GM18861 (cell line): ENCODE results near the gene ELP1.

Experiments used
- ATAC-seq: cut with Tn5 transposase; IDR thresholded peaks from one replicate; pipeline ENCODE4 v1.9.1; 2021; ENCODE audit not compliant: unreplicated experiment

Gene ELP1

DNA sequence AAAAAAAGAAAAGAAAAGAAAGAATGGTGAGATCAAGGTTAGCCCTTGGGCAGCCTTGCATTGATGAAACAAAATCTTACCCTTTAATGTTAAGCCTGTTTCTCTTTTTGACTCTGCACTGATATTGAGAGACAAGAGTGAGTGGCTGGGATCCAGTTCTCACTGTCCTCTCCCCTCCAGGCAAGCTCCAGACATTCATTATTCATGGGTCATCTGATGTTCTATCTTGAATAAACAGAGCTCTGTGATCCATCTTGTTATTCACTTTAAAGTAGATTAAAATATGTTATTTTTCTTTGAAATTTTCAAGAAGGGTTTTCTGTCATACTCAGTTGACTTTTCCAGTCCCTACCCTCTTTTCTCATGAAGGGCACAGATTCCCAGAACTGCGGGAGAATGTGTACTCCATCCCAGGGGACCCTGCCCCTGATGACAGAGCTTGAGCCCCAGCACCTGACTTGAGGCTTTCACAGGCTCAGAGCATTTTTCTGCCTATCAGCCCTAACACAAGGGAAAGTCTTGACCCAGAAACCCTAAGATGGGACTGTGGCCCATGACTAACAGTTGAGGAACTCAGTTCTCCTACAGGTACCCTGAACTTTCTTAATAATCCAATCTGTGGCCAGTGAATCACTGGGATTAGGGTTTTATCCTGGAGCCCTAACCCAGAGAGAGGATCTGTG, 102.3 kb downstream of the ELP1 start:
- ATAC-seq = no peak

DNA sequence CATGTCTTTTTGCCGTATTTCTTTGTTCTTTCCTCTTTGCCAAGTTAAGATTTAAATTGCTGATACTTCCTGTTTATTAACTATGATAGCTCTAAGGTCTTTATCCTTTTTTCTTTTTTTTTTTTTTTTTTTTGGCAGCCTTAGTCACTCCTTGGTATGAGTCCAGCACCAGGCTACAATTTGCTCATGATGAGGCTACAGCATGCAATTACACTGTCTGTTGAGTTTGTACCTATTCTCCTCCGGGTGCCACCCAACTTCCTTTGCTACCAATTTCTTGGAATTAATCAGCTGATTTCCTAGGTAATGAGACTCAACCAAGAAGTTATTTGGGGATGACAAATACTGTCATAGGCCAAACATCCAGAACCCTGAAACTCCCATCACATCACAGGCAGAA, 103.7 kb downstream of the ELP1 start:
- ATAC-seq = no peak

DNA sequence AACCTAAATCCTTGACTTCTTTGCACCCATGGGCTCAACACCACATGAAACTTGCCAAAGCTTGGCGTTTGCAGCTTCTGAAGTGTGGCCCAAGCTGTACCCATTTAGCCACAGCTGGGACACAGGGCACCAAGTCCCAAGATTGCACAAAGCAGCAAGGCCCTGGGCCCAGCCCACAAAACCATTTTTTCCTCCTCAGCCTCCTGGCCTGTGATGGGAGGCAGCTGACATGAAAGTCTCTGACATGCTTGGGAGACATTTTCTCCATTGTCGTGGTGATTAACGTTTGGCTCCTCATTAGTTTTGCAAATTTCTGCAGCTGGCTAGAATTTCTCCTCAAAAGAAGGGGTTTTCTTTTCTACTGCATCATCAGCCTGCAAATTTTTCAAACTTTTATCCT, 110.1 kb downstream of the ELP1 start:
- ATAC-seq = no peak
